CD14-positive monocyte (primary cell): Measurements from ENCODE around the gene ADGRE3. TPM values are rescaled to one million over a fixed set of nuclear protein-coding genes. Genes with fewer than 3 reads are reported as not detected.
A peak's percentile ranks its signal among the peaks of the same experiment; 100 is the strongest.

Experiments used
- DNase-seq, 3 donors: peaks; one replicate each; pipeline ENCODE4 v3.0.0-alpha.2; 2011 to 2022
- H2AFZ ChIP-seq: 2 replicates; pipeline ENCODE4 v1.6.0; 2012; ENCODE audit warnings: mild to moderate bottlenecking, low read depth, low read length, inconsistent platforms; ENCODE audit not compliant: insufficient read depth, poor library complexity, severe bottlenecking
- H3K27ac ChIP-seq, 2 donors: 1 replicate in 1 of 2; 2 replicates in 1 of 2; pipeline ENCODE4 v1.5.1; 2012 to 2013; ENCODE audit warnings: low read length in 2 of 2, control low read depth in 1 of 2, inconsistent platforms in 1 of 2, low read depth in 1 of 2, mild to moderate bottlenecking in 1 of 2
- H3K27me3 ChIP-seq, 2 donors: one replicate each; pipeline versions ENCODE4 v1.6.0 to v1.6.1; 2011 to 2013; ENCODE audit warnings: low read length in 2 of 2; ENCODE audit not compliant: control insufficient read depth in 2 of 2, insufficient read depth in 2 of 2
- H3K36me3 ChIP-seq, 2 donors: replicated peaks in 1 of 2; 1 replicate in 1 of 2; 2 replicates in 1 of 2; pipeline versions ENCODE4 v1.5.1 to v1.6.1; 2012 to 2013; ENCODE audit warnings: low read length in 2 of 2, control low read depth in 1 of 2, inconsistent platforms in 1 of 2, mild to moderate bottlenecking in 1 of 2; ENCODE audit not compliant: insufficient read depth in 2 of 2, control insufficient read depth in 1 of 2
- H3K4me1 ChIP-seq, 2 donors: 1 replicate in 1 of 2; 2 replicates in 1 of 2; pipeline versions ENCODE4 v1.5.1 to v1.6.1; 2012 to 2013; ENCODE audit warnings: low read length in 2 of 2, control low read depth in 1 of 2, inconsistent platforms in 1 of 2, mild to moderate bottlenecking in 1 of 2, moderate library complexity in 1 of 2; ENCODE audit not compliant: insufficient read depth in 2 of 2, control insufficient read depth in 1 of 2
- H3K4me2 ChIP-seq: replicated peaks from 2 replicates; pipeline ENCODE3; 2012; ENCODE audit warnings: low read length, moderate library complexity, mild to moderate bottlenecking; ENCODE audit not compliant: poor library complexity, severe bottlenecking; ENCODE audit errors: extremely low read depth
- H3K4me3 ChIP-seq, 3 experiments: fragments of 200-600 bp in 1 of 3; sonication (generic) in 1 of 3; replicated peaks in 1 of 3; 1 replicate in 2 of 3; 2 replicates in 1 of 3; pipeline ENCODE4 v1.5.1; 2011 to 2013; ENCODE audit warnings: low read length in 3 of 3, mild to moderate bottlenecking in 3 of 3, control low read depth in 2 of 3, low read depth in 2 of 3, inconsistent platforms in 1 of 3, moderate library complexity in 1 of 3
- H3K79me2 ChIP-seq: 2 replicates; pipeline ENCODE4 v1.6.0; 2012; ENCODE audit warnings: mild to moderate bottlenecking, control low read depth, inconsistent platforms, low read length, moderate library complexity; ENCODE audit not compliant: insufficient read depth
- H3K9ac ChIP-seq: 2 replicates; pipeline ENCODE4 v1.6.0; 2017; ENCODE audit warnings: low read length, mild to moderate bottlenecking; ENCODE audit not compliant: insufficient read depth, poor library complexity, severe bottlenecking
- H3K9me3 ChIP-seq, 2 donors: replicated peaks in 1 of 2; 1 replicate in 1 of 2; 2 replicates in 1 of 2; pipeline versions ENCODE4 v1.5.1 to v1.6.1; 2012 to 2013; ENCODE audit warnings: low read length in 2 of 2, control low read depth in 1 of 2; ENCODE audit not compliant: control insufficient read depth in 1 of 2, insufficient read depth in 1 of 2
- H4K20me1 ChIP-seq: 2 replicates; pipeline ENCODE4 v1.6.0; 2012; ENCODE audit warnings: mild to moderate bottlenecking, low read length, control low read depth, moderate library complexity; ENCODE audit not compliant: insufficient read depth
- H3K27ac Mint-ChIP-seq, 7 donors: one replicate each; pipeline ENCODE4 v1.8.0; 2020; ENCODE audit warnings: mild to moderate bottlenecking in 7 of 7, mixed read lengths in 7 of 7, moderate library complexity in 6 of 7, inconsistent platforms in 2 of 7
- H3K27me3 Mint-ChIP-seq, 3 donors: one replicate each; pipeline ENCODE4 v1.8.0; 2021 to 2022; ENCODE audit warnings: low read depth in 3 of 3, mild to moderate bottlenecking in 3 of 3, mixed read lengths in 3 of 3, moderate library complexity in 3 of 3, inconsistent platforms in 1 of 3
- H3K36me3 Mint-ChIP-seq, 2 donors: one replicate each; pipeline ENCODE4 v1.8.0; 2020; ENCODE audit warnings: mixed read lengths in 2 of 2, inconsistent platforms in 1 of 2, mild to moderate bottlenecking in 1 of 2
- H3K4me1 Mint-ChIP-seq: one replicate; pipeline ENCODE4 v1.8.0; 2020; ENCODE audit warnings: mild to moderate bottlenecking, mixed read lengths
- H3K4me3 Mint-ChIP-seq, 2 donors: one replicate each; pipeline ENCODE4 v1.8.0; 2020; ENCODE audit warnings: mild to moderate bottlenecking in 2 of 2, mixed read lengths in 2 of 2, moderate library complexity in 1 of 2
- H3K9me3 Mint-ChIP-seq, 7 donors: one replicate each; pipeline ENCODE4 v1.8.0; 2020 to 2022; ENCODE audit warnings: mixed read lengths in 7 of 7, mild to moderate bottlenecking in 6 of 7, moderate library complexity in 6 of 7, inconsistent platforms in 2 of 7
- WGBS: methylation state at CpG from one replicate; pipeline ENCODE4 v1.1.5; 2013; ENCODE audit warnings: missing lambda C conversion rate; ENCODE audit not compliant: insufficient coverage; 5-methylcytosine and 5-hydroxymethylcytosine counted together
- intact Hi-C, 2 donors: fragments of 100-400 bp; cut with micrococcal nuclease; formaldehyde crosslinking; loops; one replicate each; pipeline versions ENCODE4 v1.15.0 to v1.15.1; 2023
- polyA plus RNA-seq, 3 donors: library from polyadenylated mRNA; depleted of rRNA in 1 of 3; unstranded in 2 of 3; stranded (reverse) in 1 of 3; fragments of 300-500 nt in 2 of 3; fragments of >200 nt in 1 of 3; fragmentation: Illumina TruSeq in 2 of 3; gene quantifications; 1 replicate in 2 of 3; 2 replicates in 1 of 3; pipeline ENCODE4 v1.2.3, GENCODE V29; 2012 to 2021
- TF ChIP-seq, protein P1 (sequence below): fragments of 200-600 bp; IDR thresholded peaks from one replicate; pipeline ENCODE4 v1.8.0; 2022; ENCODE audit warnings: antibody characterized with exemption, mild to moderate bottlenecking

ADGRE3 gene
- polyA plus RNA-seq, 3 donors = 27.3 to 92.0 (median 28.3) TPM

DNA sequence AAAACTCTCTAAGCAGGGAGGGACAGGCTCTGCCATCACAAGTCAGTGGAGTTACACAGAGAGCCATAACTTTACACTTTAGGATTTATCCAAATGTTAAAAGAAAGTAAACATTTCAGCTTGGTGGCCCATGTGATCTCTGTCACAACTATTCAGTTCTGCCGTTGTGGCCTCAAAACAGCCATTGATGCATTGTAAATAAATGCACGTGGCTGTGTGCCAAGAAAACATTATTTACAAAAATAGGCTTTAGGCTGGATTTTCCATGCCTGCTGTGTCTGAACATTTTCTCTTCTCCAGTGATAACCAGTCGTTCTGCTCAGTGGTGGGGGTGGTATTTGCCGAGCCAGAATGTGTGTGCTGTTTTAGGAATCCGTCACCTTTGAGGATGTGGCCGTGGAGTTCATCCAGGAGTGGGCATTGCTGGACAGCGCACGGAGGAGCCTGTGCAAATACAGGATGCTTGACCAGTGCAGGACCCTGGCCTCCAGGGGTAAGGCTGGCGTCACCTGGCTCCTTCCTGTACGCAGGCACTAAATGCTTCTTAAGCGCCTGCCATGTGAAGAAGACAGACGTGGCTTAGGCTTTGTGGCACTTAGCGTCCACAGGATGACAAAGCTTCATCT, 20.1 kb upstream of the ADGRE3 start:
- DNase-seq = no peak
- no peak overlapping the region for H3K27ac ChIP-seq
- H3K9ac ChIP-seq = no peak overlapping the region
- no peak overlapping the region for H3K27ac Mint-ChIP-seq
- H3K27me3 Mint-ChIP-seq = no peaks in the 10 kb centered on the region
- no peak overlapping the region for H3K4me3 ChIP-seq
- intact Hi-C loops = no loop called here
- peaks cover 8 to 9% of the 10 kb centered on the region in 2 donors for H3K4me1 ChIP-seq
- 97% methylated on average over 12 of the region's 13 CpGs for WGBS
- peaks cover 53 to 62% of the 10 kb centered on the region in 2 donors for H3K36me3 ChIP-seq
- H2AFZ ChIP-seq = no peak overlapping the region
- peaks cover 9% of the 10 kb centered on the region for H3K4me1 Mint-ChIP-seq
- peaks cover 21% of the 10 kb centered on the region for H4K20me1 ChIP-seq
- peaks cover 54 to 72% of the 10 kb centered on the region in 2 donors for H3K36me3 Mint-ChIP-seq
- H3K27me3 ChIP-seq = no peaks in the 10 kb centered on the region
- no peak overlapping the region for H3K4me2 ChIP-seq
- no peaks in the 10 kb centered on the region for H3K9me3 ChIP-seq
- TF ChIP-seq, protein P1, sequence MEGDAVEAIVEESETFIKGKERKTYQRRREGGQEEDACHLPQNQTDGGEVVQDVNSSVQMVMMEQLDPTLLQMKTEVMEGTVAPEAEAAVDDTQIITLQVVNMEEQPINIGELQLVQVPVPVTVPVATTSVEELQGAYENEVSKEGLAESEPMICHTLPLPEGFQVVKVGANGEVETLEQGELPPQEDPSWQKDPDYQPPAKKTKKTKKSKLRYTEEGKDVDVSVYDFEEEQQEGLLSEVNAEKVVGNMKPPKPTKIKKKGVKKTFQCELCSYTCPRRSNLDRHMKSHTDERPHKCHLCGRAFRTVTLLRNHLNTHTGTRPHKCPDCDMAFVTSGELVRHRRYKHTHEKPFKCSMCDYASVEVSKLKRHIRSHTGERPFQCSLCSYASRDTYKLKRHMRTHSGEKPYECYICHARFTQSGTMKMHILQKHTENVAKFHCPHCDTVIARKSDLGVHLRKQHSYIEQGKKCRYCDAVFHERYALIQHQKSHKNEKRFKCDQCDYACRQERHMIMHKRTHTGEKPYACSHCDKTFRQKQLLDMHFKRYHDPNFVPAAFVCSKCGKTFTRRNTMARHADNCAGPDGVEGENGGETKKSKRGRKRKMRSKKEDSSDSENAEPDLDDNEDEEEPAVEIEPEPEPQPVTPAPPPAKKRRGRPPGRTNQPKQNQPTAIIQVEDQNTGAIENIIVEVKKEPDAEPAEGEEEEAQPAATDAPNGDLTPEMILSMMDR = no peak
- H3K79me2 ChIP-seq = peaks cover 38% of the 10 kb centered on the region
- H3K9me3 Mint-ChIP-seq = no peaks in the 10 kb centered on the region
- no peak overlapping the region for H3K4me3 Mint-ChIP-seq

DNA sequence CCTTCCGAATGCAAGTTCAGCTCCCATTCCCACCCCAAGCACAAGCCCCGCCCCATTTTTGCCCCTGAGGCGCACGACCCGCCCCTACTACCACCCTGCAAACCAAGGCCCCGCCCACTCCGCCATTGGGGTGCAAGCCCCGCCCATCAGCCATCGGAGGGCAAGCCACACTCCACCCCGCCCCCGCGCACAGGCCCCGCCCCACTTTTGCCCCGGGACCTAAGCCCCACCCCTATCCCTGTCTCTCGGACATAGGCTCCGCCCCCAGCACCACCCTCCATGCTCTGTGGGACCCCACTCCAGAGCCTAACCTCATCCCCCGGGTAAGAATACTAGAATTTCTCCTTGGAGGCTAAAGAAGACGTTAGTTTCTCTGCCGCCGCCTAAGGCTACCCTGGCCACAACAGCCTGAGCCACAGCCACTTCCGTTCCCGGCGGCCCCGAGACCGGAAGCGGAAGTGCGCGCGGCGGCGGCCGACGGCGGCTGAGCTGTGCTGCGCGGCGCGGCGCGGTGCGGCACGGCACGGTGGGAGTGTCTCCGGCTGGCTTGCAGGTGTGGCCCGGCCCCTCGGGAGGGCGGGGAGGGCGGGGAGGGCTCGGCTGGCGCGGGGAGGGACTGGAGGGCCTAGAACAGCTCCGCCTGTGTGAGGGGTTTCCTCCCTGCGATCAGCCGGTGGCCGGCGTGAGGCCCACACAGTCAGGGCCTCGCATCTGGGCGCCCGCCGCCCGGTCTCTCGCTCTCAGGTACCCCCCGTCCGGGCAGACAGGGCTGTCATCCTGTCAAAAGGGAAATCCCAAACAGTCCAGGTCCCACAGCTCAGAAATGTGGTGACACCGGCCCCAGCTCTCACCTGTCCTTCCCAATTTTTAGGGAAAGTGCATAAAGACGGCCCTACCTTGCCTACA, 15.2 kb upstream of the ADGRE3 start, which contains the start of gene ZNF333:
TSS of gene ZNF333 (plus strand) at position 451 of the 906 bp plus-strand sequence. CDS start 3,444 bp downstream, outside the sequence.
- no peaks in the 10 kb centered on the region for H3K9me3 ChIP-seq
- Mint-ChIP-seq H3K36me3 (peaks cover 17 to 28% of the 10 kb centered on the region in 2 donors), H3K27me3 (no peaks in the 10 kb centered on the region), H3K4me3 (peak within 1 kb of the TSS; percentile 92 to 96), H3K27ac (peak within 1 kb of the TSS; percentile 96 to 100 (median 100)), H3K9me3 (no peaks in the 10 kb centered on the region), H3K4me1 (peaks cover 34% of the 10 kb centered on the region)
- H3K27me3 ChIP-seq = no peaks in the 10 kb centered on the region
- H3K4me3 ChIP-seq = peak within 1 kb of the TSS; percentile 62 to 89 (median 85)
- TF ChIP-seq, protein P1 = no peak
- intact Hi-C loops = loop anchor here (2.0 to 10.0 kb wide), 5 partner anchors 17 to 117 kb away; partner anchors contain the start of gene NDUFB7 (in 1 of the 2)
- under 1% methylated on average over 52 of the region's 66 CpGs for WGBS
- DNase-seq = peak; percentile 79 to 83 (median 83)
- H2AFZ ChIP-seq = peak within 1 kb of the TSS; percentile 72
- peaks cover 8% of the 10 kb centered on the region for H4K20me1 ChIP-seq
- peak within 1 kb of the TSS; percentile 93 to 95 for H3K27ac ChIP-seq
- H3K79me2 ChIP-seq = peaks cover 38% of the 10 kb centered on the region
- peak within 1 kb of the TSS; percentile 78 for H3K4me2 ChIP-seq
- H3K4me1 ChIP-seq = peaks cover 29 to 36% of the 10 kb centered on the region in 2 donors
- H3K9ac ChIP-seq = peak within 1 kb of the TSS; percentile 87
- peaks cover 14 to 18% of the 10 kb centered on the region in 2 donors for H3K36me3 ChIP-seq
